Activated CD4-positive, alpha-beta T cell treated with anti-CD3 and anti-CD28 coated beads for 36 hours (primary cell): ENCODE measurements around the gene MFAP1. TPM values are rescaled to one million over a fixed set of nuclear protein-coding genes. Genes with fewer than 3 reads are reported as not detected.
"Not testable (repeated sequence)": the region's sequence is repeated elsewhere in the genome, so short reads cannot be mapped to it uniquely, and the experiment has no call there.

ENCODE experiments used
- ATAC-seq: fragments of 200-7000 bp; cut with Tn5 transposase; one replicate; pipeline ENCODE4 v1.10.0; 2021; ENCODE audit warnings: mild to moderate bottlenecking, moderate library complexity
- CTCF ChIA-PET: fragments of 350-600 bp; sonication (Branson Sonifier 250); formaldehyde crosslinking; loops from one replicate; lab custom pipeline; 2021; ENCODE audit warnings: antibody characterized with exemption; lab: Charles Lee
- POLR2A ChIA-PET: fragments of 350-600 bp; sonication (Branson Sonifier 250); formaldehyde crosslinking; loops from one replicate; lab custom pipeline; 2021; ENCODE audit warnings: antibody characterized with exemption, inconsistent platforms; lab: Charles Lee
- DNase-seq: peaks from one replicate; pipeline ENCODE4 v3.0.0-alpha.2; 2020
- H3K27ac Mint-ChIP-seq: one replicate; pipeline ENCODE4 v1.8.0; 2021; ENCODE audit warnings: mixed read lengths
- H3K27me3 Mint-ChIP-seq: one replicate; pipeline ENCODE4 v1.8.0; 2021; ENCODE audit warnings: mixed read lengths
- H3K36me3 Mint-ChIP-seq: one replicate; pipeline ENCODE4 v1.8.0; 2021; ENCODE audit warnings: low read depth, mixed read lengths
- H3K4me1 Mint-ChIP-seq: one replicate; pipeline ENCODE4 v1.8.0; 2021; ENCODE audit warnings: mixed read lengths
- H3K4me3 Mint-ChIP-seq: one replicate; pipeline ENCODE4 v1.8.0; 2021; ENCODE audit warnings: mild to moderate bottlenecking, moderate library complexity, mixed read lengths
- H3K9me3 Mint-ChIP-seq: one replicate; pipeline ENCODE4 v1.8.0; 2021; ENCODE audit warnings: low read depth, mixed read lengths
- intact Hi-C, 2 experiments: fragments of 100-400 bp; cut with DNase I in 1 of 2; cut with micrococcal nuclease in 1 of 2; formaldehyde crosslinking; loops; one replicate each; pipeline versions ENCODE4 v1.14.2 to v1.15.1; 2022 to 2024; cut with DNase I, micrococcal nuclease
- total RNA-seq, 2 experiments: library from RNA; stranded (reverse); gene quantifications; one replicate each; pipeline ENCODE4 v1.2.3, GENCODE V29; 2021

The MFAP1 gene
- 10 to 100 TPM; 51.3 to 56.2 TPM for total RNA-seq

GRCh38 chr15:43824302-43825246 lies at the start of gene MFAP1:
MFAP1 (minus strand) TSS chr15:43824690; CDS start chr15:43824569, 121 bp downstream.
- Mint-ChIP-seq H3K9me3 (no peaks in the 10 kb centered on the region), H3K27me3 (no peaks in the 10 kb centered on the region), H3K4me1 (peaks cover 53% of the 10 kb centered on the region), H3K27ac (peak within 1 kb of the TSS; percentile 99), H3K4me3 (peak within 1 kb of the TSS; percentile 100), H3K36me3 (peaks cover 44% of the 10 kb centered on the region)
- ATAC-seq, result peak; percentile 85
- CTCF ChIA-PET, result interaction anchor here (0.6 to 1.3 kb wide), 7 partner anchors 30 to 1377 kb away, joined by 3 to 6 read pairs (median 3); partner anchors contain the start of gene ELL3
- intact Hi-C loops, result loop anchor here (1.0 to 10.0 kb wide), 11 partner anchors 24 to 710 kb away; partner anchors contain the start of genes FRMD5 (in 2 of the 2), HYPK (in 2 of the 2), PDIA3 (in 2 of the 2) and SERF2 (in 2 of the 2)
- DNase-seq, result peak; percentile 95
- POLR2A ChIA-PET, result interaction anchor here (0.7 to 1.6 kb wide), 7 partner anchors 13 to 464 kb away, joined by 3 to 18 read pairs (median 7); partner anchors contain the start of genes ELL3, GOLM2, HYPK and SERINC4

- ChIA-PET CTCF (interaction anchor here (0.8 kb wide), 1 partner anchor 86 kb away, joined by 3 read pairs; no protein-coding TSS in a partner anchor), POLR2A (no interaction called here)
- no peaks in the 10 kb centered on the region for H3K4me1 Mint-ChIP-seq
- no peaks in the 10 kb centered on the region for H3K9me3 Mint-ChIP-seq
- no peak overlapping the region for H3K27ac Mint-ChIP-seq
- no peaks in the 10 kb centered on the region for H3K27me3 Mint-ChIP-seq
- H3K4me3 Mint-ChIP-seq, result no peak overlapping the region
- DNase-seq (no peak), ATAC-seq (no peak)
- H3K36me3 Mint-ChIP-seq, result peaks cover 35% of the 10 kb centered on the region
- intact Hi-C loops, result no loop called here
Measured at GRCh38 chr15:43873651-43874050, 49.2 kb upstream of the MFAP1 start.

GRCh38 chr15:43872416-43873020 lies 48.0 kb upstream of the MFAP1 start:
- DNase-seq (peak; percentile 33), ATAC-seq (peak; percentile 53)
- intact Hi-C loops, result no loop called here
- peaks cover 38% of the 10 kb centered on the region for H3K36me3 Mint-ChIP-seq
- ChIA-PET POLR2A (no interaction called here), CTCF (no interaction called here)
- no peaks in the 10 kb centered on the region for H3K27me3 Mint-ChIP-seq
- no peak overlapping the region for H3K27ac Mint-ChIP-seq
- no peaks in the 10 kb centered on the region for H3K9me3 Mint-ChIP-seq
- H3K4me1 Mint-ChIP-seq, result no peaks in the 10 kb centered on the region
- H3K4me3 Mint-ChIP-seq, result no peak overlapping the region

GRCh38 chr15:43871835-43872234 lies 47.3 kb upstream of the MFAP1 start:
- no peaks in the 10 kb centered on the region for H3K4me1 Mint-ChIP-seq
- H3K27ac Mint-ChIP-seq, result no peak overlapping the region
- ATAC-seq (no peak), DNase-seq (no peak)
- H3K4me3 Mint-ChIP-seq, result no peak overlapping the region
- no peaks in the 10 kb centered on the region for H3K9me3 Mint-ChIP-seq
- H3K27me3 Mint-ChIP-seq, result no peaks in the 10 kb centered on the region
- peaks cover 40% of the 10 kb centered on the region for H3K36me3 Mint-ChIP-seq
- POLR2A ChIA-PET, result no interaction called here
- intact Hi-C loops, result no loop called here
- CTCF ChIA-PET, result interaction anchor here (0.8 kb wide), 1 partner anchor 11 kb away, joined by 3 read pairs; no protein-coding TSS in a partner anchor

- ChIA-PET CTCF (interaction anchor here (0.6 to 1.3 kb wide), 4 partner anchors 14 to 774 kb away, joined by 3 to 4 read pairs (median 3); no protein-coding TSS in a partner anchor), POLR2A (interaction anchor here (0.7 kb wide), 1 partner anchor 567 kb away, joined by 4 read pairs; no protein-coding TSS in a partner anchor)
- intact Hi-C loops, result no loop called here
- no peak overlapping the region for H3K4me3 Mint-ChIP-seq
- ATAC-seq (no peak), DNase-seq (no peak)
- no peaks in the 10 kb centered on the region for H3K4me1 Mint-ChIP-seq
- H3K36me3 Mint-ChIP-seq, result peaks cover 37% of the 10 kb centered on the region
- no peak overlapping the region for H3K27ac Mint-ChIP-seq
- no peaks in the 10 kb centered on the region for H3K27me3 Mint-ChIP-seq
- H3K9me3 Mint-ChIP-seq, result no peaks in the 10 kb centered on the region
Measured at GRCh38 chr15:43868406-43868805, 43.9 kb upstream of the MFAP1 start.

- H3K4me1 Mint-ChIP-seq, result no peaks in the 10 kb centered on the region
- no peak overlapping the region for H3K4me3 Mint-ChIP-seq
- CTCF ChIA-PET, result no interaction called here
- DNase-seq (no peak), ATAC-seq (no peak)
- POLR2A ChIA-PET, result no interaction called here
- no peak overlapping the region for H3K27ac Mint-ChIP-seq
- intact Hi-C loops, result no loop called here
- no peaks in the 10 kb centered on the region for H3K27me3 Mint-ChIP-seq
- H3K9me3 Mint-ChIP-seq, result no peaks in the 10 kb centered on the region
- peaks cover 32% of the 10 kb centered on the region for H3K36me3 Mint-ChIP-seq
Measured at GRCh38 chr15:43867096-43867495, 42.6 kb upstream of the MFAP1 start.

- POLR2A ChIA-PET, H3K4me3 Mint-ChIP-seq, H3K4me1 Mint-ChIP-seq, DNase-seq, H3K27ac Mint-ChIP-seq, intact Hi-C loops, ATAC-seq, H3K9me3 Mint-ChIP-seq, CTCF ChIA-PET, H3K27me3 Mint-ChIP-seq: not testable (repeated sequence)
- peaks cover 34% of the 10 kb centered on the region for H3K36me3 Mint-ChIP-seq
Measured at GRCh38 chr15:43866636-43867035, 42.1 kb upstream of the MFAP1 start.

- ATAC-seq, result no peak
- no peaks in the 10 kb centered on the region for H3K9me3 Mint-ChIP-seq
- H3K27ac Mint-ChIP-seq, result no peak overlapping the region
- no peak overlapping the region for H3K4me3 Mint-ChIP-seq
- ChIA-PET POLR2A (no interaction called here), CTCF (no interaction called here)
- intact Hi-C loops, result no loop called here
- H3K27me3 Mint-ChIP-seq, result no peaks in the 10 kb centered on the region
- peaks cover 55% of the 10 kb centered on the region for H3K36me3 Mint-ChIP-seq
- DNase-seq, result no peak
- H3K4me1 Mint-ChIP-seq, result no peaks in the 10 kb centered on the region
Measured at GRCh38 chr15:43859546-43859945, 35.1 kb upstream of the MFAP1 start.

GRCh38 chr15:43854801-43855200 lies 30.3 kb upstream of the MFAP1 start:
- no peaks in the 10 kb centered on the region for H3K9me3 Mint-ChIP-seq
- intact Hi-C loops, result no loop called here
- H3K4me1 Mint-ChIP-seq, result no peaks in the 10 kb centered on the region
- H3K27me3 Mint-ChIP-seq, result no peaks in the 10 kb centered on the region
- H3K27ac Mint-ChIP-seq, result no peak overlapping the region
- ATAC-seq, result no peak
- peaks cover 70% of the 10 kb centered on the region for H3K36me3 Mint-ChIP-seq
- ChIA-PET CTCF (no interaction called here), POLR2A (no interaction called here)
- no peak for DNase-seq
- no peak overlapping the region for H3K4me3 Mint-ChIP-seq

- Mint-ChIP-seq H3K9me3 (no peaks in the 10 kb centered on the region), H3K36me3 (peaks cover 63% of the 10 kb centered on the region), H3K4me3 (no peak overlapping the region), H3K4me1 (no peaks in the 10 kb centered on the region), H3K27ac (no peak overlapping the region), H3K27me3 (no peaks in the 10 kb centered on the region)
- DNase-seq (no peak), ATAC-seq (no peak)
- CTCF ChIA-PET, result no interaction called here
- POLR2A ChIA-PET, result no interaction called here
- intact Hi-C loops, result no loop called here
Measured at GRCh38 chr15:43852607-43853006, 28.1 kb upstream of the MFAP1 start.

- Mint-ChIP-seq H3K4me3 (no peak overlapping the region), H3K27ac (no peak overlapping the region), H3K4me1 (no peaks in the 10 kb centered on the region), H3K36me3 (peaks cover 57% of the 10 kb centered on the region), H3K27me3 (no peaks in the 10 kb centered on the region), H3K9me3 (no peaks in the 10 kb centered on the region)
- ChIA-PET CTCF (interaction anchor here (0.6 to 1.3 kb wide), 4 partner anchors 10 to 1453 kb away, joined by 3 to 4 read pairs (median 3); no protein-coding TSS in a partner anchor), POLR2A (interaction anchor here (0.6 kb wide), 1 partner anchor 203 kb away, joined by 3 read pairs; no protein-coding TSS in a partner anchor)
- DNase-seq (no peak), ATAC-seq (no peak)
- intact Hi-C loops, result no loop called here
Measured at GRCh38 chr15:43851251-43851650, 26.8 kb upstream of the MFAP1 start.
